T-helper 22 cell (primary cell): ENCODE data around the gene FCHSD2.
"Not testable (repeated sequence)": the region's sequence is repeated elsewhere in the genome, so short reads cannot be mapped to it uniquely, and the experiment has no call there.

ENCODE experiments used
- DNase-seq: peaks from one replicate; pipeline ENCODE4 v3.0.0-alpha.2; 2020; ENCODE audit warnings: low read depth

Gene FCHSD2

GRCh38 chr11:72820439-72821139, 321.5 kb downstream of the FCHSD2 start:
- no peak for DNase-seq

- no peak for DNase-seq
Observed at GRCh38 chr11:72818971-72819370, 323.1 kb downstream of the FCHSD2 start.

GRCh38 chr11:72817966-72818365, 324.2 kb downstream of the FCHSD2 start:
- no peak for DNase-seq

- no peak for DNase-seq
Observed at GRCh38 chr11:72816404-72816990, 325.6 kb downstream of the FCHSD2 start.

- DNase-seq = no peak
Observed at GRCh38 chr11:72815110-72815618, 327.0 kb downstream of the FCHSD2 start.

DNA sequence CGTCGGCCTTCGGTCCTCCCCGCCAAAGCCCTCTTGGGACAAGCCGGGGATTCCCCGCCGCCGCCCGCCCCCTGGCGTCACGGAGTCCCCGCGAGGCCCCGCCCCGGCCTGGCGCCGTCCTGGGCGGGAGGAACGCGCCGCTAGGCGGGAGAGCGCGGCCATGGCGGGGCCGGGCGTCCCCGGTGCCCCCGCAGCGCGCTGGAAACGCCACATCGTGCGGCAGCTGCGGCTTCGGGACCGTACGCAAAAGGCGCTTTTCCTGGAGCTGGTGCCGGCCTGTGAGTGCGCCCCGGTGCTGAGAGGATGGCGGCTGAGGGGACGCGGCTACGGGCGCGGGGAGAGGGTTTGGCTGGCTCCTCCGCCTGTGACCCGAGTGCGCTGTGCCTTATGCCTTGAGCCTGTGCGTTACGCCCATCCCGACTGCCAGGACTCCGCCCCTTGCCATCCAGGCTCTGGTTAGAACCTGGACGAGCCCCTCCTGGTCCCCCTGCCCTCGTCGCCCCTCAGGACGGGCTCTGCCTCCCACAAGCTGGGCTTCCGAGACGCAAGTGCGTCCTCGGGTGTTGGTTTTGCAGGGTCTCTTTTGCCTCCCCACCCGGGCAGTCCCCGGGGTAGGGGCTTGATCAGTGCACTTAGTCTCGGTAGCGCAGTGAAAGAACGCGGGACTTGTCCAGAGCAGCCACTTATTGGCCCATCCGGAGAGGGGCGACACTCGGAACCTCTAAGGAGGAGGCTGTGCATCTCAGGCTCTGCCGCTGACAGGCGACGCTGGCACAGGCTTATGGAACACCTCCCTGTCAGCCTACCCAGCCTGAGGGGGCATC, 327.6 kb downstream of the FCHSD2 start, which contains the start of gene ATG16L2:
ATG16L2 (plus strand) TSS at position 126 of the 824 bp plus-strand sequence; CDS start at position 161, 35 bp downstream.
- peak; percentile 79 for DNase-seq

- peak; percentile 69 for DNase-seq
Observed at GRCh38 chr11:72813740-72814285, 328.3 kb downstream of the FCHSD2 start.

GRCh38 chr11:72812967-72813739, 329.0 kb downstream of the FCHSD2 start:
- peak; percentile 59 for DNase-seq

DNA sequence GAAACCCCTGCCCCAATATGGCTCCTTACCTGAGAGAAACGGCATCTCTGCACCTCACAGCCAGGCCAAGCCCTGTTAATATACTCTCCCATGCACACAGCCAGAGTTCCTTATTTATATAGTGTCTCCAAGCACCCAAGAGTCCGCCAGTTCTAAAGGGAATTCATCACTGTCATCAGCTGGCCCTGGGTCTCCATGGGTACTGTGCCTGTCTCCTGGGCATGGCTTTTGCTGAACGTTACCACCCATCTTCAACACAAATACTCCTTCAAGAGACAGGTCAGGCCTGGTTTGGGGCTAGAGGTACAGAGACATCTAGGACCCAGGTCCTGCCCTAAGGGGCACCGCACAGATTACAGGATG, 329.5 kb downstream of the FCHSD2 start:
- DNase-seq = no peak

DNA sequence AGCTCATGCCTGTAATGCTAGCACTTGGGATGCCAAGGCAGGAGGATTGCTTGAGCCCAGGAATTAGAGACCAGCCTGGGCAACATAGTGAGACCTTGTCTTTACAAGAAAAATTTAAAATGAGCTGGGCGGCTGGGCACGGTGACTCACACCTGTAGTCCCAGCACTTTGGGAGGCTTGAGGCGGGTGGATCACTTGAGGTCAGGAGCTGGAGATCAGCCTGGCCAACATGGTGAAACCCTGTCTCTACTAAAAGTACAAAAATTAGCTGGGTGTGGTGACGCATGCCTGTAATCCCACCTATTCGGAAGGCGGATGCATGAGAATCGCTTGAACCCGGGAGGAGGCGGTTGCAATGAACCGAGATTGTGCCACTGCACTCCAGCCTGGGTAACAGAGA, 330.4 kb downstream of the FCHSD2 start:
- DNase-seq = not testable (repeated sequence)

DNA sequence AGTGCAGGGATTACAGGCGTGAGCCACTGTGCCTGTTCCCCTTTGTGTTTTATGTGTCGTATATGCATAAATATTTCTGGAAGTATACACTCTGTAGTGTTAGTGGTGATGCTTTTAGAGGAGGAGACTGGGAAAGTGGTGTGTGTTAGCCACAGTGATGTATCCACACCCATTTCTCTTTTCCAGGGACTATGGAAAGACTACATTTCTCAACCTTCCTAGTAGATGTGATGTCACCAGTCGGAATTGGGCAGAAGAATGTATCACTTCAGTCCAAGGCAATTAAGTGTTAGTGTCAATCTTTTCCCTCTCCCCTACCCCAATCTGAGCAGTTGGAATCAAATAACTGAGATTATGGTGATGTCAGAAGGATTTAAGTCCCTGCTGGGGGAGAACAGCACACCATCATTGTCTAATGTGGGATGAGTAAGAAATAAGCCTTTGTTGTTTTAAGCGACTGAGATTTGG, 333.8 kb downstream of the FCHSD2 start:
- no peak for DNase-seq

- no peak for DNase-seq
Observed at GRCh38 chr11:72807792-72808191, 334.3 kb downstream of the FCHSD2 start.

- no peak for DNase-seq
Observed at GRCh38 chr11:72807021-72807693, 335.0 kb downstream of the FCHSD2 start.

DNA sequence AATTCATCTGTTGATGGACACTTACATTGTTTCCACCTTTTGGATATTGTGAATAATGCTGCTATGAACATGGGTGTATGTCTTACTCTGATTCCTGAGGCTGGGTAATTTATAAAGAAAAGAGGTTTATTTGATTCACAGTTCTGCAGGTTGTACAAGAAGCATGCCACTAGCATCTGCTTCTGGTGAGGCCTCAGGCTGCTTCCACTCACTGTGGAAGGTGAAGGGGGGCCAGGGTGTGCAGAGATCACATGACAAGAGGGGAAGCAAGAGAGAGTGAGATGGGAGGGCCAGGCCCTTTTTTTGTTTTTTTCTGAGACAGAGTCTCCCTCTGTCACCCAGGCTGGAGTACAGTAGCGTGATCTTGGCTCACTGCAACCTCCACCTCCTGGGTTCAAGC, 335.7 kb downstream of the FCHSD2 start:
- DNase-seq = not testable (repeated sequence)

GRCh38 chr11:72805216-72805615, 336.9 kb downstream of the FCHSD2 start:
- no peak for DNase-seq

- no peak for DNase-seq
Observed at GRCh38 chr11:72802822-72803221, 339.3 kb downstream of the FCHSD2 start.

DNA sequence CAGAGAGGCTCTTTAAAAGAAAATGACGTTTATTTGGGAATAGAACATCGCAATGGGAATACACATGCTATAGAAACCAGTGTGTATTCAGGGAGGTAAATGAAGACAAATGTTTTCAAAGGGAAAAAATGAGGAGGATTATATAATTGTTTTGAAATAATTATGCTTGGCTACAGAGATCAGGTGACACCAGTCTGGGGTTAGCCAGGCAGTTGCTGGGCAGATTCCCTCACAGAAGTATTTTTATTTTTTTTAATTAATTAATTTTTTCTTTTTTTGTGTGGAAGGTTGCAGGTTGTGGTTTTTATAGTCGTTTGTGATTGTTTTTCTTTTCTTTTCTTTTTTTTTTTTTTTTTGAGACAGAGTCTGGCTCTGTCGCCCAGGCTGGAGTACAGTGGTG, 342.7 kb downstream of the FCHSD2 start:
- no peak for DNase-seq

DNA sequence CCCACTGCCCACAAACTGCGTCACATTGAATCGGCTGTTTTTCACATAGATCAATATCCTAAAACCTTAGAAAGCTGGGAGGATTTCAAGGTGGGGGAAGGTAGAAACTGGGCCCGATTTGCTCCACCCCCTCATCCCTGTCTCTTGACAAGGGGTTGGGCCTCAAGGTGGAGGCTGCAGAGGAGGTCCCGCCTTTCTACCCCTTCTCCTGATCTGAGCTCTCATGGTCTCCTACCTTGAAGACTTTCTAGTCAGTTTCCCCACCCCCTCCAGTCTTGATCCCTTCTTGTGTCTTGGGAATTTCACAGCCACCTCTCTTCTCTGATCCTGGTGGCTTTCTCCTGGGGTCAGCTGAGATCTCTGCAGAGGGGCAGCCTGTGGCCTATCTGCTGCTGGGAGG, 343.8 kb downstream of the FCHSD2 start:
- no peak for DNase-seq

DNA sequence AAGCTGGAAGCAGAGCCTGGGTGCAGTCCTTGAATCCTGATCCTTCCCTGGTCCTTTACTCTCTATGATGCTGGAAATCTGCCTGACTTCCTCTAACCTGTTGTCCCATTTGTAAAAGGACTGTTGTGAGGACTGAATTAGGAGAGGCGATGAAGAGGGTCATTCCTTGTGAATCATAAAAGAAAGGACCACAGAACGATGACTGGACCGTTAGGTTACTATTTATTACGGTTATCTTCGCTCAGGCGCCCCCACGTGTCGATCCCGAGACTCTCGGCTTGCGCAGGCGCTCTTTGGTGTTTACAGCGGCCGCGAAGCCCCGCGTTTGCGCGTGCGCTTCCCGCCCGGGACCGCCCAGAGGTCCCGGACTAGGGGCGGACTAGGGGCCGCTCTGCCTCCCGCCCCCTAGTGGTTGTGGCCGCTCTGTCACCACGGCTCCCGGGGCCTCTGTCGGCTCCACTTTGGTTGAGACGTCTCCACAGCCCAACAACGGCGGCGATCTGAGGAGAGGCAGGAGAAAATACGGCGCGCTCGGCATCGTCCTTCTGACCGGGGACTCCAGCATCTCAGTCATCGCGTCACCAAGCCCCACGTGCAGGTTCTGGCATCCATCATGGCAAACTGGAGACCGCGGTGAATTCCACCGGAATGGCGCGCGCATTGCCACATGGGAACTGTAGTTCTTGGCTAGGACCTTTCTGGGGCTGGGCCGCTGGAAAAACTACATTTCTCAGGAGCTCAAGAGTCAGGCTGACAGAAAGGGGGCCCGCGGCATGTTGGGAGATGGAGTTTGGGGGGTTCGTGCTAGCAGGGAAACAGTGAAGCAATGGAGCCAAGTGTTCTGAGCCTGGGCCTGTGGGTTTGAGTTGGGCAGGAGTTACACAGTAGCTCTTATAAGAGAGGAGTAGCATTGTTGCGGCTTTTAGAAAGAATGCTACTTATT, 348.4 kb downstream of the FCHSD2 start, which contains the start of gene STARD10:
STARD10 (minus strand) TSS at position 623 of the 943 bp plus-strand sequence. CDS start 12,866 bp downstream, outside the sequence.
- DNase-seq = peak; percentile 85

- no peak for DNase-seq
Observed at GRCh38 chr11:72793076-72793424, 349.1 kb downstream of the FCHSD2 start.
